H1 (cell line): Measurements from ENCODE around the gene MAP4. TPM values are rescaled to one million over a fixed set of nuclear protein-coding genes. Genes with fewer than 3 reads are reported as not detected.

Experiments used
- CTCF ChIA-PET: fragments of 300-600 bp; sonication (Branson Sonifier 250); formaldehyde crosslinking; loops from one replicate; lab custom pipeline; 2021; ENCODE audit not compliant: partially characterized antibody; lab: Charles Lee
- POLR2A ChIA-PET: fragments of 300-600 bp; sonication (Branson Sonifier 250); formaldehyde crosslinking; loops from one replicate; lab custom pipeline; 2021; ENCODE audit warnings: inconsistent platforms; ENCODE audit not compliant: partially characterized antibody; lab: Charles Lee
- DNase-seq, 2 experiments: peaks; one replicate each; pipeline versions ENCODE4 v3.0.0 to v3.0.0-alpha.2; 2010 to 2022; ENCODE audit warnings: low spot score in 2 of 2, low read depth in 1 of 2, mixed read lengths in 1 of 2
- FAIRE-seq: peaks from 2 replicates; lab custom pipeline; 2011; peaks lifted over from hg19 to GRCh38; lab: Jason Lieb, UNC
- H2AFZ ChIP-seq: 2 replicates; pipeline ENCODE4 v1.8.1; 2012; ENCODE audit warnings: low read length, inconsistent platforms
- H2AK5ac ChIP-seq: 2 replicates; pipeline ENCODE4 v1.6.1; 2013; ENCODE audit warnings: low read depth, low read length
- H2BK120ac ChIP-seq: replicated peaks from 2 replicates; pipeline ENCODE3; 2013; ENCODE audit warnings: low read depth, low read length, inconsistent platforms
- H2BK12ac ChIP-seq: 2 replicates; pipeline ENCODE4 v1.6.1; 2013; ENCODE audit warnings: low read depth, low read length
- H2BK15ac ChIP-seq: 2 replicates; pipeline ENCODE4 v1.6.1; 2013; ENCODE audit warnings: low read length
- H2BK20ac ChIP-seq: 2 replicates; pipeline ENCODE4 v1.6.1; 2013; ENCODE audit warnings: low read length
- H2BK5ac ChIP-seq: 2 replicates; pipeline ENCODE4 v1.6.1; 2013; ENCODE audit warnings: low read depth, low read length
- H3K14ac ChIP-seq: 2 replicates; pipeline ENCODE4 v1.6.1; 2013; ENCODE audit warnings: inconsistent platforms; ENCODE audit not compliant: insufficient read length
- H3K18ac ChIP-seq: 2 replicates; pipeline ENCODE4 v1.6.1; 2013; ENCODE audit warnings: low read length; ENCODE audit errors: extremely low read depth
- H3K23ac ChIP-seq: 2 replicates; pipeline ENCODE4 v1.6.1; 2013; ENCODE audit warnings: inconsistent platforms; ENCODE audit not compliant: insufficient read length
- H3K23me2 ChIP-seq: 2 replicates; pipeline ENCODE4 v1.6.1; 2013; ENCODE audit warnings: low read depth, low read length
- H3K27ac ChIP-seq: 2 replicates; pipeline ENCODE4 v1.6.1; 2011; ENCODE audit warnings: low read depth, low read length, inconsistent platforms
- H3K27me3 ChIP-seq, 4 experiments: replicated peaks in 1 of 4; 1 replicate in 1 of 4; 2 replicates in 3 of 4; pipeline versions ENCODE4 v1.6.1 to v1.8.1; 2011 to 2013; ENCODE audit warnings: low read length in 3 of 4, mild to moderate bottlenecking in 3 of 4, inconsistent platforms in 2 of 4, mixed read lengths in 2 of 4, moderate library complexity in 1 of 4; ENCODE audit not compliant: control insufficient read depth in 3 of 4, insufficient read depth in 3 of 4; ENCODE audit errors: extremely low read depth in 1 of 4
- H3K36me3 ChIP-seq, 4 experiments: 2 replicates each; pipeline versions ENCODE4 v1.6.1 to v1.8.1; 2011 to 2013; ENCODE audit warnings: mild to moderate bottlenecking in 4 of 4, low read length in 3 of 4, moderate library complexity in 2 of 4, control low read depth in 1 of 4, inconsistent platforms in 1 of 4; ENCODE audit not compliant: insufficient read depth in 4 of 4, control insufficient read depth in 2 of 4
- H3K4ac ChIP-seq: replicated peaks from 2 replicates; pipeline ENCODE3; 2013; ENCODE audit warnings: low read length, low read depth, mixed read lengths, inconsistent platforms; ENCODE audit not compliant: insufficient read length
- H3K4me1 ChIP-seq, 4 experiments: replicated peaks in 1 of 4; 1 replicate in 1 of 4; 2 replicates in 3 of 4; pipeline versions ENCODE4 v1.6.1 to v1.8.1; 2011 to 2013; ENCODE audit warnings: low read length in 3 of 4, inconsistent platforms in 2 of 4, mixed read lengths in 1 of 4; ENCODE audit not compliant: insufficient read depth in 4 of 4, control insufficient read depth in 3 of 4
- H3K4me2 ChIP-seq, 2 experiments: 2 replicates each; pipeline versions ENCODE4 v1.6.1 to v1.8.1; 2011 to 2013; ENCODE audit warnings: low read depth in 2 of 2, low read length in 2 of 2, control low read depth in 1 of 2, inconsistent platforms in 1 of 2, mild to moderate bottlenecking in 1 of 2; ENCODE audit not compliant: insufficient read depth in 1 of 2
- H3K4me3 ChIP-seq, 4 experiments: fragments of 200-600, 300-600 bp in 1 of 4; sonication (generic), shearing (Covaris generic), sonication (Bioruptor Twin) in 1 of 4; 2 replicates each; pipeline versions ENCODE4 v1.5.1 to v1.8.1; 2011 to 2016; ENCODE audit warnings: low read length in 4 of 4, low read depth in 3 of 4, control low read depth in 2 of 4, inconsistent platforms in 2 of 4, mild to moderate bottlenecking in 2 of 4, mixed read lengths in 1 of 4, moderate library complexity in 1 of 4; ENCODE audit not compliant: insufficient read depth in 2 of 4; ENCODE audit errors: extremely low read depth in 1 of 4
- H3K56ac ChIP-seq: replicated peaks from 2 replicates; pipeline ENCODE3; 2013; ENCODE audit warnings: low read depth, mild to moderate bottlenecking, mixed read lengths, low read length, inconsistent platforms; ENCODE audit not compliant: insufficient read length
- H3K79me1 ChIP-seq: 2 replicates; pipeline ENCODE4 v1.6.1; 2013; ENCODE audit warnings: low read depth, low read length, control low read depth
- H3K79me2 ChIP-seq, 2 experiments: 2 replicates each; pipeline versions ENCODE4 v1.6.1 to v1.8.1; 2012 to 2013; ENCODE audit warnings: low read length in 2 of 2, mild to moderate bottlenecking in 2 of 2, inconsistent platforms in 1 of 2; ENCODE audit not compliant: insufficient read depth in 2 of 2, control insufficient read depth in 1 of 2
- H3K9ac ChIP-seq, 4 experiments: replicated peaks in 1 of 4; 1 replicate in 1 of 4; 2 replicates in 3 of 4; pipeline versions ENCODE4 v1.6.1 to v1.8.1; 2011 to 2013; ENCODE audit warnings: low read depth in 3 of 4, low read length in 3 of 4, control low read depth in 2 of 4, mild to moderate bottlenecking in 2 of 4, moderate library complexity in 2 of 4, inconsistent platforms in 1 of 4; ENCODE audit errors: extremely low read depth in 1 of 4
- H3K9me3 ChIP-seq, 2 experiments: 2 replicates each; pipeline versions ENCODE4 v1.6.1 to v1.8.1; 2012 to 2013; ENCODE audit warnings: mild to moderate bottlenecking in 2 of 2, moderate library complexity in 2 of 2, control low read depth in 1 of 2, inconsistent platforms in 1 of 2, low read depth in 1 of 2, low read length in 1 of 2, mixed read lengths in 1 of 2; ENCODE audit not compliant: insufficient read depth in 2 of 2
- H4K20me1 ChIP-seq, 2 experiments: replicated peaks in 1 of 2; 2 replicates each; pipeline versions ENCODE3 to v1.8.1; 2011 to 2013; ENCODE audit warnings: inconsistent platforms in 2 of 2, low read length in 2 of 2, mild to moderate bottlenecking in 1 of 2; ENCODE audit not compliant: insufficient read depth in 2 of 2, control insufficient read depth in 1 of 2
- H4K5ac ChIP-seq: 2 replicates; pipeline ENCODE4 v1.6.1; 2013; ENCODE audit warnings: low read length, low read depth, mixed read lengths, inconsistent platforms; ENCODE audit not compliant: insufficient read length
- H4K8ac ChIP-seq: 2 replicates; pipeline ENCODE4 v1.8.0; 2013; ENCODE audit warnings: mild to moderate bottlenecking, moderate library complexity, low read length, inconsistent platforms; ENCODE audit not compliant: insufficient read depth; ENCODE audit errors: extremely low read depth
- H4K91ac ChIP-seq: replicated peaks from 2 replicates; pipeline ENCODE3; 2013; ENCODE audit warnings: low read length, mixed read lengths, inconsistent platforms; ENCODE audit not compliant: insufficient read length
- BACH1 ChIP-seq: IDR thresholded peaks from 2 replicates; pipeline ENCODE4 v1.6.1; 2012; ENCODE audit warnings: low read length, improper control_type of control experiment
- CBX8 ChIP-seq: fragments of 300-800, 300-1000 bp; sonication (generic); IDR thresholded peaks from 2 replicates; pipeline ENCODE4 v1.7.1; 2016; ENCODE audit warnings: low read depth, low read length, borderline replicate concordance
- EP300 ChIP-seq, 2 experiments: IDR thresholded peaks; 1 replicate in 1 of 2; 2 replicates in 1 of 2; pipeline ENCODE4 v1.6.1; 2011 to 2012; ENCODE audit warnings: low read depth in 2 of 2, low read length in 2 of 2, mild to moderate bottlenecking in 2 of 2, borderline replicate concordance in 1 of 2, inconsistent platforms in 1 of 2, moderate library complexity in 1 of 2
- GABPA ChIP-seq: IDR thresholded peaks from 2 replicates; pipeline ENCODE4 v1.6.1; 2011; ENCODE audit warnings: mild to moderate bottlenecking, low read length, moderate library complexity, borderline replicate concordance; ENCODE audit not compliant: insufficient read depth
- GTF2F1 ChIP-seq: IDR thresholded peaks from 2 replicates; pipeline ENCODE4 v1.6.1; 2012; ENCODE audit warnings: low read depth, low read length, improper control_type of control experiment, borderline replicate concordance
- HDAC2 ChIP-seq, 2 experiments: fragments of 300-600 bp in 1 of 2; sonication (generic) in 1 of 2; IDR thresholded peaks; 2 replicates each; pipeline ENCODE4 v1.6.1; 2011 to 2012; ENCODE audit warnings: low read depth in 2 of 2, low read length in 2 of 2, mild to moderate bottlenecking in 2 of 2, moderate library complexity in 2 of 2, borderline replicate concordance in 1 of 2, inconsistent platforms in 1 of 2
- MAFK ChIP-seq: IDR thresholded peaks from 2 replicates; pipeline ENCODE4 v1.6.1; 2012; ENCODE audit warnings: low read depth, mild to moderate bottlenecking, improper control_type of control experiment, low read length
- POU5F1 ChIP-seq: IDR thresholded peaks from 2 replicates; pipeline ENCODE4 v1.6.1; 2011; ENCODE audit warnings: low read depth, mild to moderate bottlenecking, low read length, moderate library complexity
- RAD21 ChIP-seq, 2 experiments: IDR thresholded peaks in 1 of 2; conservative IDR thresholded peaks in 1 of 2; 2 replicates each; pipeline ENCODE4 v1.6.1; 2011; ENCODE audit warnings: low read depth in 2 of 2, low read length in 2 of 2, improper control_type of control experiment in 1 of 2, inconsistent platforms in 1 of 2, mild to moderate bottlenecking in 1 of 2, moderate library complexity in 1 of 2
- SIN3A ChIP-seq, 2 experiments: IDR thresholded peaks in 1 of 2; conservative IDR thresholded peaks in 1 of 2; 2 replicates each; pipeline ENCODE4 v1.6.1; 2011 to 2012; ENCODE audit warnings: low read length in 2 of 2, improper control_type of control experiment in 1 of 2, low read depth in 1 of 2, mild to moderate bottlenecking in 1 of 2
- TAF7 ChIP-seq: optimal IDR thresholded peaks from 2 replicates; pipeline ENCODE3; 2011; ENCODE audit warnings: low read depth, mild to moderate bottlenecking, inconsistent platforms, low read length, moderate library complexity, borderline replicate concordance
- TCF12 ChIP-seq: IDR thresholded peaks from 2 replicates; pipeline ENCODE4 v1.6.1; 2011; ENCODE audit warnings: low read depth, mild to moderate bottlenecking, low read length
- TEAD4 ChIP-seq: IDR thresholded peaks from 2 replicates; pipeline ENCODE4 v1.6.1; 2012; ENCODE audit warnings: low read depth, low read length, inconsistent platforms, mixed read lengths
- WGBS, 2 experiments: shearing (Covaris generic) in 1 of 2; methylation state at CpG; one replicate each; pipeline versions ENCODE4 v1.1.6 to v1.1.7; 2013 to 2015; ENCODE audit warnings: low lambda C conversion rate in 2 of 2, mixed read lengths in 2 of 2, inconsistent platforms in 1 of 2, low coverage in 1 of 2, missing lambda C conversion rate in 1 of 2; ENCODE audit not compliant: insufficient replicate concordance in 2 of 2, insufficient coverage in 1 of 2, insufficient read length in 1 of 2; ENCODE audit errors: extremely low coverage in 1 of 2, missing lambda C conversion rate in 1 of 2; 5-methylcytosine and 5-hydroxymethylcytosine counted together
- polyA plus RNA-seq, 7 experiments: library from polyadenylated mRNA; depleted of rRNA in 3 of 7; stranded (reverse) in 5 of 7; unstranded in 2 of 7; fragments of >200 nt in 5 of 7; fragments of 200-250 nt in 2 of 7; gene quantifications; 1 replicate in 5 of 7; 2 replicates in 1 of 7; 4 replicates in 1 of 7; pipeline versions ENCODE4 v1.2.1 to v1.2.3, GENCODE V29; 2011 to 2013; ENCODE audit warnings: missing spikeins in 2 of 7, mixed read lengths in 2 of 7
- total RNA-seq: library from RNA; stranded (reverse); fragmentation: NEBNext Ultra II Directional; extraction: Animal tissue kit (Norgen Biotek cat#: 25700); gene quantifications from 2 replicates; pipeline ENCODE4 v1.2.1, GENCODE V29; 2021

MAP4 gene
- total and polyA plus RNA-seq, 2 of the 8 experiments (the other 6 are each of a cell fraction or from before 2014, with no cell fraction given): 67.0 to 179 TPM

- ChIA-PET POLR2A (interaction anchor here (0.9 to 1.9 kb wide), 5 partner anchors 8 to 77 kb away, joined by 3 to 8 read pairs (median 6); no protein-coding TSS in a partner anchor), CTCF (interaction anchor here (0.9 to 1.8 kb wide), 5 partner anchors 24 to 146 kb away, joined by 3 to 6 read pairs (median 3); no protein-coding TSS in a partner anchor)
- Histone ChIP-seq H3K27me3 (no peaks in the 10 kb centered on the region), H2AK5ac (no peak overlapping the region), H3K27ac (no peak overlapping the region), H3K14ac (no peak overlapping the region), H2AFZ (no peak overlapping the region), H4K20me1 (peaks cover 2 to 9% of the 10 kb centered on the region in 2 experiments), H3K4ac (no peak overlapping the region), H3K23ac (no peak overlapping the region), H2BK12ac (no peak overlapping the region), H3K79me1 (peaks cover 4% of the 10 kb centered on the region), H3K36me3 (no peaks in the 10 kb centered on the region; a peak in 2 of 8 replicates), H2BK120ac (no peak overlapping the region), H2BK20ac (no peak overlapping the region), H3K23me2 (no peaks in the 10 kb centered on the region), H4K5ac (no peak overlapping the region), H3K4me3 (no peak overlapping the region), H3K56ac (no peak overlapping the region), H3K4me1 (peaks cover 0 to 7% (median 5%) of the 10 kb centered on the region in 4 experiments; a peak in 5 of 7 replicates), H3K4me2 (no peak overlapping the region), H3K18ac (no peak overlapping the region), H2BK15ac (no peak overlapping the region), H3K79me2 (peaks cover 0 to 64% of the 10 kb centered on the region in 2 experiments; a peak in 2 of 4 replicates), H3K9ac (no peak overlapping the region), H3K9me3 (no peaks in the 10 kb centered on the region), H4K8ac (no peak overlapping the region), H2BK5ac (no peak overlapping the region), H4K91ac (no peak overlapping the region)
- 92% methylated on average over 2 of the region's 2 CpGs; no CpG with 5 or more reads in 1 of the 2 experiments for WGBS, 2 experiments
- FAIRE-seq (no peak), DNase-seq (no peak)
- TF ChIP-seq GTF2F1: no peak
- no peak for TF ChIP-seq EP300 (IDR thresholded peaks at IDR 0.05; ENCODE audit: borderline replicate concordance in 1 of 2, low read depth in 2 of 2, low read length in 2 of 2)
- no peak for TF ChIP-seq RAD21 (IDR thresholded peaks at IDR 0.05 in 1 of 2, conservative IDR thresholded peaks at IDR 0.05 in 1 of 2; ENCODE audit: low read depth in 2 of 2, low read length in 2 of 2)
- TF ChIP-seq BACH1: no peak
- no peak for TF ChIP-seq TCF12
- no peak for TF ChIP-seq HDAC2 (IDR thresholded peaks at IDR 0.05; ENCODE audit: borderline replicate concordance in 1 of 2, low read depth in 2 of 2, low read length in 2 of 2)
- no peak for TF ChIP-seq MAFK
- TF ChIP-seq CBX8: no peak
- no peak for TF ChIP-seq GABPA
- TF ChIP-seq TAF7: no peak
- TF ChIP-seq TEAD4: no peak
- no peak for TF ChIP-seq POU5F1
- TF ChIP-seq SIN3A (conservative IDR thresholded peaks at IDR 0.05 in 1 of 2, IDR thresholded peaks at IDR 0.05 in 1 of 2; ENCODE audit: low read depth in 1 of 2, low read length in 2 of 2): no peak
Observed at GRCh38 chr3:48012659-48013058, 3.6 kb downstream of the MAP4 start.
